HepG2 (cell line): ENCODE measurements around the gene HLA-DOA. TPM values are rescaled to one million over a fixed set of nuclear protein-coding genes. Genes with fewer than 3 reads are reported as not detected.

Source experiments
- ATAC-seq: fragments of 200-7000 bp; cut with Tn5 transposase; 3 replicates; pipeline ENCODE4 v1.9.1; 2020; ENCODE audit warnings: mild to moderate bottlenecking, moderate library complexity
- BruUV-seq: library from RNA; stranded (reverse); fragments of 400-500 nt; replicated peaks from 2 replicates; lab custom pipeline; 2021; lab: Mats Ljungman, UMichigan
- CTCF ChIA-PET: fragments of 300-600 bp; formaldehyde crosslinking; extraction: SDS; loops from one replicate; lab custom pipeline; 2021; ENCODE audit warnings: low total read pairs, inconsistent platforms, low intra/inter-chr PET ratio; lab: Yijun Ruan, JAX
- POLR2A ChIA-PET: fragments of 350-600 bp; sonication (Branson Sonifier 250); formaldehyde crosslinking; loops from one replicate; lab custom pipeline; 2020; ENCODE audit warnings: antibody characterized with exemption, inconsistent platforms; lab: Yijun Ruan, JAX
- DNase-seq: peaks from one replicate; pipeline ENCODE4 v3.0.0-alpha.2; 2015; ENCODE audit warnings: low spot score
- FAIRE-seq: peaks from 3 replicates; lab custom pipeline; 2011; peaks lifted over from hg19 to GRCh38; lab: Jason Lieb, UNC
- H2AFZ ChIP-seq: one replicate; pipeline ENCODE4 v1.6.1; 2011; ENCODE audit warnings: low read length, inconsistent platforms
- H3K27ac ChIP-seq: fragments of 300-600 bp; 3 replicates; pipeline ENCODE4 v1.8.0; 2011; ENCODE audit warnings: mixed run types, mild to moderate bottlenecking, mixed read lengths, low read length, inconsistent platforms; ENCODE audit not compliant: insufficient read depth; ENCODE audit errors: extremely low read length
- H3K27me3 ChIP-seq, 2 experiments: fragments of 200-600 bp in 1 of 2; 2 replicates in 1 of 2; 3 replicates in 1 of 2; pipeline versions ENCODE4 v1.6.0 to v1.8.0; 2011; ENCODE audit warnings: low read length in 2 of 2, mild to moderate bottlenecking in 2 of 2, moderate library complexity in 2 of 2, inconsistent platforms in 1 of 2; ENCODE audit not compliant: insufficient read depth in 2 of 2, control insufficient read depth in 1 of 2
- H3K36me3 ChIP-seq, 2 experiments: fragments of 200-600 bp in 1 of 2; replicated peaks in 1 of 2; 2 replicates in 1 of 2; 3 replicates in 1 of 2; pipeline versions ENCODE4 v1.5.1 to v1.8.0; 2011; ENCODE audit warnings: low read length in 2 of 2, inconsistent platforms in 1 of 2; ENCODE audit not compliant: insufficient read depth in 2 of 2, control insufficient read depth in 1 of 2
- H3K4me1 ChIP-seq: 2 replicates; pipeline ENCODE4 v1.5.1; 2012; ENCODE audit warnings: low read length, inconsistent platforms; ENCODE audit not compliant: insufficient read depth
- H3K4me2 ChIP-seq: 2 replicates; pipeline ENCODE4 v1.6.0; 2011; ENCODE audit warnings: low read depth, low read length, inconsistent platforms
- H3K4me3 ChIP-seq, 3 experiments: fragments of 200-600 bp in 1 of 3; sonication (generic), shearing (Covaris generic) in 1 of 3; replicated peaks in 1 of 3; 2 replicates each; pipeline ENCODE4 v1.5.1; 2011 to 2016; ENCODE audit warnings: low read length in 3 of 3, inconsistent platforms in 2 of 3, low read depth in 2 of 3, mild to moderate bottlenecking in 2 of 3, control low read depth in 1 of 3, mixed read lengths in 1 of 3; ENCODE audit not compliant: insufficient read depth in 1 of 3
- H3K79me2 ChIP-seq: one replicate; pipeline ENCODE4 v1.6.1; 2011; ENCODE audit warnings: low read length, inconsistent platforms; ENCODE audit not compliant: insufficient read depth
- H3K9ac ChIP-seq: 2 replicates; pipeline ENCODE4 v1.6.0; 2011; ENCODE audit warnings: mild to moderate bottlenecking, low read depth, low read length, inconsistent platforms; ENCODE audit not compliant: insufficient read depth
- H3K9me3 ChIP-seq: 2 replicates; pipeline ENCODE4 v1.5.1; 2012; ENCODE audit warnings: mild to moderate bottlenecking, low read length
- H4K20me1 ChIP-seq: 2 replicates; pipeline ENCODE4 v1.6.0; 2011; ENCODE audit warnings: inconsistent platforms, mild to moderate bottlenecking, low read length, moderate library complexity; ENCODE audit not compliant: insufficient read depth
- ATF7 ChIP-seq, 2 experiments: fragments of 450-650 bp in 1 of 2; sonication (generic) in 1 of 2; formaldehyde crosslinking in 1 of 2; IDR thresholded peaks; 2 replicates each; pipeline versions ENCODE4 v1.4.0 to v1.6.1; 2016 to 2020; ENCODE audit warnings: antibody characterized with exemption in 1 of 2, mild to moderate bottlenecking in 1 of 2, missing genetic modification reagents in 1 of 2
- HNRNPUL1 ChIP-seq: fragments of 200-400 bp; formaldehyde crosslinking; IDR thresholded peaks from 2 replicates; pipeline ENCODE4 v1.6.1; 2017; ENCODE audit warnings: low read depth, mild to moderate bottlenecking, low read length, moderate library complexity
- ZFY ChIP-seq: sonication (generic); formaldehyde crosslinking; IDR thresholded peaks from 2 replicates; pipeline ENCODE4 v1.4.0; 2020; ENCODE audit warnings: missing genetic modification reagents
- ZKSCAN1 ChIP-seq: fragments of 150-350 bp; IDR thresholded peaks from 2 replicates; pipeline ENCODE4 v1.6.1; 2014; ENCODE audit warnings: low read length
- ZNF350 ChIP-seq: sonication (generic); formaldehyde crosslinking; IDR thresholded peaks from 2 replicates; pipeline ENCODE4 v1.4.0; 2020; ENCODE audit warnings: mild to moderate bottlenecking, low read depth, missing genetic modification reagents, borderline replicate concordance
- ZNF512B ChIP-seq: sonication (generic); formaldehyde crosslinking; IDR thresholded peaks from 2 replicates; pipeline ENCODE4 v1.5.1; 2020; ENCODE audit warnings: missing genetic modification reagents, mild to moderate bottlenecking, borderline replicate concordance
- WGBS: methylation state at CpG from one replicate; pipeline ENCODE4 v1.1.6; 2017; ENCODE audit warnings: low lambda C conversion rate; 5-methylcytosine and 5-hydroxymethylcytosine counted together
- in situ Hi-C: cut with HindIII; loops from 2 replicates; pipeline ENCODE4 v1.10.0; 2017; ENCODE audit warnings: low pct_unique_long_range_greater_than_20kb; ENCODE audit not compliant: extremely low pct_ligation_motif_present
- intact Hi-C: fragments of 100-400 bp; cut with micrococcal nuclease; formaldehyde crosslinking; loops from one replicate; pipeline ENCODE4 v1.10.0; 2022; ENCODE audit not compliant: unreplicated experiment
- polyA plus RNA-seq, 8 experiments: library from polyadenylated mRNA; depleted of rRNA in 3 of 8; stranded (reverse) in 7 of 8; unstranded in 1 of 8; fragments of >200 nt; fragmentation: Illumina TruSeq in 4 of 8; extraction: Trizol in 4 of 8; gene quantifications; 2 replicates each; pipeline versions ENCODE4 v1.2.1 to v1.2.3, GENCODE V29; 2011 to 2016; ENCODE audit warnings: low read depth in 4 of 8, missing spikeins in 1 of 8, mixed read lengths in 1 of 8; ENCODE audit not compliant: insufficient read depth in 1 of 8
- total RNA-seq, 5 experiments: library from RNA; depleted of rRNA; stranded (reverse); fragments of >200 nt; fragmentation: Illumina TruSeq; extraction: Trizol; gene quantifications; 2 replicates each; pipeline ENCODE4 v1.2.3, GENCODE V29; 2016; ENCODE audit warnings: low read depth in 1 of 5
- TF ChIP-seq, protein P1 (sequence below): sonication (generic); formaldehyde crosslinking; IDR thresholded peaks from 2 replicates; pipeline ENCODE4 v1.4.0; 2020; ENCODE audit warnings: missing genetic modification reagents
- TF ChIP-seq, protein P2 (sequence below): sonication (generic); formaldehyde crosslinking; IDR thresholded peaks from 2 replicates; pipeline ENCODE4 v1.5.1; 2020; ENCODE audit warnings: mild to moderate bottlenecking, missing genetic modification reagents

HLA-DOA gene
- total and polyA plus RNA-seq, 2 of the 13 experiments (the other 11 are each of a cell fraction or from before 2014, with no cell fraction given) = 0.03 to 0.09 TPM

DNA sequence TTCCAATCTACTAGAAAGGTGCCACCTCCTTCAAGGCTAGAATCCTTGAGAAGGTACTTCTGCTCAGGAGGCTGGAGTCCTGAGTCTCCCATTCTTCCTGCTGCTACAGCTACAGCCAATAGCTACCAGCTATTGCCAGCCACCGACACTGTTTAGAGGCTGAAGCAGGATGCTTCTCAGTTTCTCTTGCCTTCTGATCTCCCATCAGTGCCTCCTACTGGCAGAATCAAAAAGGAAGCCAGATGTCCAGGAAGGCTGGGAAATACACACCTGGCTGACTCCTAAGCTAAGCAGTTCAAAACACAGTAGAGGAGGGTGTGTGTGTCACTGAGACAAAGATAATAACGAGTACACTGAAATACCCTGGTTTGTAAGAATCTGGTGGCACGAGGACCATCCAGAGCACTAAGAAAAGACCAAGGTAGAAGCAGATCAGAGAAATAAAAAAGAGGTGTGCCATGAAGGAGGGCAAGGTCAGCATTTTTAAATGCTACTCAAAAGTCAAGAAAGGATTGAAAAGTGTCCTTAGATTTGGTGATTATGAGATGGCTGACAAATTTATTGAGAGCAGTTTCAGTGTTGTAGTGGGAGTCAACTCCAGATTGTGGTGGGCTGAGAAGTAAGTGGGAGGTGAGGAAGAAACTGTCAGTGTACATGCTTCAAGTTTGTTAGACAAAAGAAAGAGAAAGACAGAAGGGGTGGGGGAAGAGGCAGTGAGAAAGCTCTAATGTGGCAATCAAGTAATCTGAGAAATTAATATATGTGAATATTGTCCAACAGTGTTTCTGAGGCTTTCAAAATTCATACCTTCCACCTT is 54.2 kb downstream of the HLA-DOA start (continued):
- TF ChIP-seq, protein P1, sequence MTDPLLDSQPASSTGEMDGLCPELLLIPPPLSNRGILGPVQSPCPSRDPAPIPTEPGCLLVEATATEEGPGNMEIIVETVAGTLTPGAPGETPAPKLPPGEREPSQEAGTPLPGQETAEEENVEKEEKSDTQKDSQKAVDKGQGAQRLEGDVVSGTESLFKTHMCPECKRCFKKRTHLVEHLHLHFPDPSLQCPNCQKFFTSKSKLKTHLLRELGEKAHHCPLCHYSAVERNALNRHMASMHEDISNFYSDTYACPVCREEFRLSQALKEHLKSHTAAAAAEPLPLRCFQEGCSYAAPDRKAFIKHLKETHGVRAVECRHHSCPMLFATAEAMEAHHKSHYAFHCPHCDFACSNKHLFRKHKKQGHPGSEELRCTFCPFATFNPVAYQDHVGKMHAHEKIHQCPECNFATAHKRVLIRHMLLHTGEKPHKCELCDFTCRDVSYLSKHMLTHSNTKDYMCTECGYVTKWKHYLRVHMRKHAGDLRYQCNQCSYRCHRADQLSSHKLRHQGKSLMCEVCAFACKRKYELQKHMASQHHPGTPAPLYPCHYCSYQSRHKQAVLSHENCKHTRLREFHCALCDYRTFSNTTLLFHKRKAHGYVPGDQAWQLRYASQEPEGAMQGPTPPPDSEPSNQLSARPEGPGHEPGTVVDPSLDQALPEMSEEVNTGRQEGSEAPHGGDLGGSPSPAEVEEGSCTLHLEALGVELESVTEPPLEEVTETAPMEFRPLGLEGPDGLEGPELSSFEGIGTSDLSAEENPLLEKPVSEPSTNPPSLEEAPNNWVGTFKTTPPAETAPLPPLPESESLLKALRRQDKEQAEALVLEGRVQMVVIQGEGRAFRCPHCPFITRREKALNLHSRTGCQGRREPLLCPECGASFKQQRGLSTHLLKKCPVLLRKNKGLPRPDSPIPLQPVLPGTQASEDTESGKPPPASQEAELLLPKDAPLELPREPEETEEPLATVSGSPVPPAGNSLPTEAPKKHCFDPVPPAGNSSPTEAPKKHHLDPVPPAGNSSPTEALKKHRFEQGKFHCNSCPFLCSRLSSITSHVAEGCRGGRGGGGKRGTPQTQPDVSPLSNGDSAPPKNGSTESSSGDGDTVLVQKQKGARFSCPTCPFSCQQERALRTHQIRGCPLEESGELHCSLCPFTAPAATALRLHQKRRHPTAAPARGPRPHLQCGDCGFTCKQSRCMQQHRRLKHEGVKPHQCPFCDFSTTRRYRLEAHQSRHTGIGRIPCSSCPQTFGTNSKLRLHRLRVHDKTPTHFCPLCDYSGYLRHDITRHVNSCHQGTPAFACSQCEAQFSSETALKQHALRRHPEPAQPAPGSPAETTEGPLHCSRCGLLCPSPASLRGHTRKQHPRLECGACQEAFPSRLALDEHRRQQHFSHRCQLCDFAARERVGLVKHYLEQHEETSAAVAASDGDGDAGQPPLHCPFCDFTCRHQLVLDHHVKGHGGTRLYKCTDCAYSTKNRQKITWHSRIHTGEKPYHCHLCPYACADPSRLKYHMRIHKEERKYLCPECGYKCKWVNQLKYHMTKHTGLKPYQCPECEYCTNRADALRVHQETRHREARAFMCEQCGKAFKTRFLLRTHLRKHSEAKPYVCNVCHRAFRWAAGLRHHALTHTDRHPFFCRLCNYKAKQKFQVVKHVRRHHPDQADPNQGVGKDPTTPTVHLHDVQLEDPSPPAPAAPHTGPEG (CRISPR knock-in tag) = no peak
- no peak for TF ChIP-seq ZKSCAN1
- no peak for TF ChIP-seq ATF7 (IDR thresholded peaks at IDR 0.05)
- TF ChIP-seq ATF7 (CRISPR knock-in tag; IDR thresholded peaks at IDR 0.05) = no peak
- TF ChIP-seq, all 625 proteins: peak for 6

DNA sequence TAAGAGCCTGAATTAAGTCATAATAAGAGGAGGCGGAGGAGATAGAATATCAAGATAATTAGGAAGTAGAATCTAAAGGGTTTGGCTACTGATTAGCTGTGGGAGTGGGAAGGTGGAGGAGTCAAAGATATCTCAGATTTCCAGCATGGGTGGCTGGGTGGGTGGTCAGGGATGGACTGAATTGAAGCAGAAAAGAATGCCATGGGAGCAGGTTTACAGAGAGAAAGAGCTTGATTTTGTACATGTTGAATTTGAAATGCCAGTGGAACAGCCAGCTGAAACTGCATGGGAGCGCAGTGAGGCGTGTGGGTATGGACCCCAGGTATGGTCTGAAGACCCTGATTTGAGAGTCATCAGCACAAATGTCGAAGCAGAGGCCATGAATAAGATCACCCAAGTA is 55.1 kb downstream of the HLA-DOA start:
- ATAC-seq = no peak
- peaks cover 1 to 8% of the 10 kb centered on the region in 2 experiments; a peak in 2 of 5 replicates for H3K27me3 ChIP-seq
- no peak for DNase-seq
- no peak overlapping the region for H3K9ac ChIP-seq
- no peaks in the 10 kb centered on the region for H3K9me3 ChIP-seq
- ChIA-PET POLR2A (interaction anchor here (1.0 to 8.9 kb wide), 4 partner anchors 12 to 116 kb away, joined by 3 to 202 read pairs (median 9); partner anchors contain the start of genes BRD2 and TAP2), CTCF (no interaction called here)
- H3K27ac ChIP-seq = no peak overlapping the region
- intact Hi-C loops = no loop called here
- no TSS peak for BruUV-seq
- 63% methylated on average over 4 of the region's 4 CpGs for WGBS
- H3K4me2 ChIP-seq = no peak overlapping the region
- no peak overlapping the region for H3K4me3 ChIP-seq
- H3K4me1 ChIP-seq = peaks cover 12% of the 10 kb centered on the region
- no peak overlapping the region for H2AFZ ChIP-seq
- H4K20me1 ChIP-seq = no peaks in the 10 kb centered on the region
- no peaks in the 10 kb centered on the region for H3K36me3 ChIP-seq
- no peak for FAIRE-seq
- H3K79me2 ChIP-seq = no peaks in the 10 kb centered on the region
- in situ Hi-C loops = loop anchor here (25.0 kb wide), 1 partner anchor 1042 kb away; the partner anchor contains the start of gene ZBTB12
- TF ChIP-seq HNRNPUL1 (no peak), ZFY (no peak), ZNF512B (CRISPR knock-in tag) (no peak), ZNF350 (no peak)
- TF ChIP-seq, protein P2, sequence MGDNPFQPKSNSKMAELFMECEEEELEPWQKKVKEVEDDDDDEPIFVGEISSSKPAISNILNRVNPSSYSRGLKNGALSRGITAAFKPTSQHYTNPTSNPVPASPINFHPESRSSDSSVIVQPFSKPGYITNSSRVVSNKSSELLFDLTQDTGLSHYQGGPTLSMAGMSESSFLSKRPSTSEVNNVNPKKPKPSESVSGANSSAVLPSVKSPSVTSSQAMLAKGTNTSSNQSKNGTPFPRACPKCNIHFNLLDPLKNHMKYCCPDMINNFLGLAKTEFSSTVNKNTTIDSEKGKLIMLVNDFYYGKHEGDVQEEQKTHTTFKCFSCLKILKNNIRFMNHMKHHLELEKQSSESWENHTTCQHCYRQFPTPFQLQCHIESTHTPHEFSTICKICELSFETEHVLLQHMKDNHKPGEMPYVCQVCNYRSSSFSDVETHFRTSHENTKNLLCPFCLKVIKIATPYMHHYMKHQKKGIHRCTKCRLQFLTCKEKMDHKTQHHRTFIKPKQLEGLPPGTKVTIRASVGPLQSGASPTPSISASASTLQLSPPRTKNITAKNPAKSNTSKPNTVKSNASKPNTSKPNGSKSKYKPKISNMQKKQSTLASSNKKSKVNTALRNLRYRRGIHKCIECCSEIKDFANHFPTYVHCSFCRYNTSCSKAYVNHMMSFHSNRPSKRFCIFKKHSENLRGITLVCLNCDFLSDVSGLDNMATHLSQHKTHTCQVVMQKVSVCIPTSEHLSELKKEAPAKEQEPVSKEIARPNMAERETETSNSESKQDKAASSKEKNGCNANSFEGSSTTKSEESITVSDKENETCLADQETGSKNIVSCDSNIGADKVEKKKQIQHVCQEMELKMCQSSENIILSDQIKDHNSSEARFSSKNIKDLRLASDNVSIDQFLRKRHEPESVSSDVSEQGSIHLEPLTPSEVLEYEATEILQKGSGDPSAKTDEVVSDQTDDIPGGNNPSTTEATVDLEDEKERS (CRISPR knock-in tag) = no peak
